Thoracic aorta (tissue), 2 donors: ENCODE measurements around the gene ADAM8. TPM values are rescaled to one million over a fixed set of nuclear protein-coding genes. Genes with fewer than 3 reads are reported as not detected.

Experiments used
- ATAC-seq: fragments of 150-250 bp; one replicate; pipeline ENCODE4 v1.8.0; 2017; ENCODE audit warnings: low read depth; ENCODE audit not compliant: insufficient number of reproducible peaks, low FRiP score
- DNase-seq: peaks from one replicate; pipeline ENCODE4 v3.0.0-alpha.2; 2020; ENCODE audit warnings: low spot score
- H3K27ac ChIP-seq, 2 donors: fragments of 200-600 bp; sonication (generic); 1 replicate in 1 of 2; 2 replicates in 1 of 2; pipeline ENCODE4 v1.5.1; 2016; ENCODE audit warnings: mild to moderate bottlenecking in 2 of 2, moderate library complexity in 2 of 2
- H3K27me3 ChIP-seq: fragments of 200-600 bp; sonication (generic); replicated peaks from 2 replicates; pipeline ENCODE4 v1.6.0; 2016; ENCODE audit warnings: mild to moderate bottlenecking; ENCODE audit not compliant: insufficient read depth
- H3K36me3 ChIP-seq: fragments of 200-600 bp; sonication (generic); one replicate; pipeline ENCODE4 v1.5.1; 2016
- H3K4me1 ChIP-seq, 2 donors: fragments of 200-600 bp; sonication (generic); 1 replicate in 1 of 2; 2 replicates in 1 of 2; pipeline versions ENCODE4 v1.5.1 to v1.6.0; 2016; ENCODE audit warnings: low read depth in 2 of 2, mild to moderate bottlenecking in 1 of 2; ENCODE audit not compliant: control insufficient read depth in 1 of 2
- H3K4me3 ChIP-seq: fragments of 200-600 bp; sonication (generic); 2 replicates; pipeline ENCODE4 v1.5.1; 2016; ENCODE audit warnings: mild to moderate bottlenecking
- H3K9me3 ChIP-seq: fragments of 200-600 bp; sonication (generic); 2 replicates; pipeline ENCODE4 v1.5.1; 2016
- total RNA-seq, 2 donors: library from RNA; depleted of rRNA; stranded (reverse); fragments of >200 nt; gene quantifications; one replicate each; pipeline versions ENCODE4 v1.1.0 to v1.2.3, GENCODE V29; 2016
- TF ChIP-seq, protein P1 (sequence below): fragments of 200-600 bp; sonication (generic); IDR thresholded peaks from one replicate; pipeline ENCODE4 v1.5.1; 2019; ENCODE audit warnings: antibody characterized with exemption

ADAM8 gene
- total RNA-seq, 2 donors from 2014 or later, result 7.2 to 14.0 TPM

DNA sequence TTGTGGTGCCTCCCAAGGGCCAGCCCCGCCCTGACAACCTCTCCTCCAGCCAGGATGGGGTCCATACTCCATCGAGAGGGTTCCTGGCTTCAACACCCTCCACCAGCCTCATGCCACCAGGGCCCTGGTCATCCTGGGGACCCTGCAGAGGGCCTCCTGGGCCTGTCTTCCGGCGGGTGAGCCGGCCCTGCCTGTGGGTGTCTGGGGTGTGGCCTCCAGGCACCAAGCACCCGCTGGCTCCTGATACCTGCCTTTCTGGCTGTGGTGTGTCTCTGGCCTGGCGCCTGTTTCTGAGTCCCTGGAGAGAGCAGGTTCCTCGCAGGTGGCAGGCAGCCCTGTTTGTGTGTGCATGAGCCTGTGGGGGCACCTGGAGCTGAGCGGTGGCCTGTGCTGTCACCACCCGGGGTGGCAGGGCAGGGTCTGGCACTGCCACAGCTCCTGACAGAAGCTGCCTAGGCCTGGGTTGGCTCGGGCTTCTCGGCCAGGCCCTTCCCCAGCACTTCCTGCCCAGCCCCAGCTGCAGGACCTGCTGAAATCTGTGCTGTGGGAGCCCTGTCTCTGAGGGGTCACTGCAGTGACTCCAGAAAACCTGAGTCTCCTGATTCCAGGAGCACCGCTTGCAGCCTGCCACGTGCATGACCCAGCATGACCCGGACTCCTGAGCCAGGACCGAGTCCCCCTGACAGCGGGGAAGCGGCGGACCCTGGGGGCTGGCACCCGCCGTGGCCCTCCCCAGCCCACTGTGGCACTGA is 18.4 kb downstream of the ADAM8 start:
- ATAC-seq (no peak), DNase-seq (no peak)
- Histone ChIP-seq H3K4me1 (peaks cover 22 to 41% of the 10 kb centered on the region in 2 donors), H3K36me3 (no peaks in the 10 kb centered on the region), H3K27ac (peak overlapping the region in 1 of 2 donors; percentile 59), H3K9me3 (no peaks in the 10 kb centered on the region), H3K27me3 (no peaks in the 10 kb centered on the region), H3K4me3 (no peak overlapping the region)
- TF ChIP-seq, protein P1, sequence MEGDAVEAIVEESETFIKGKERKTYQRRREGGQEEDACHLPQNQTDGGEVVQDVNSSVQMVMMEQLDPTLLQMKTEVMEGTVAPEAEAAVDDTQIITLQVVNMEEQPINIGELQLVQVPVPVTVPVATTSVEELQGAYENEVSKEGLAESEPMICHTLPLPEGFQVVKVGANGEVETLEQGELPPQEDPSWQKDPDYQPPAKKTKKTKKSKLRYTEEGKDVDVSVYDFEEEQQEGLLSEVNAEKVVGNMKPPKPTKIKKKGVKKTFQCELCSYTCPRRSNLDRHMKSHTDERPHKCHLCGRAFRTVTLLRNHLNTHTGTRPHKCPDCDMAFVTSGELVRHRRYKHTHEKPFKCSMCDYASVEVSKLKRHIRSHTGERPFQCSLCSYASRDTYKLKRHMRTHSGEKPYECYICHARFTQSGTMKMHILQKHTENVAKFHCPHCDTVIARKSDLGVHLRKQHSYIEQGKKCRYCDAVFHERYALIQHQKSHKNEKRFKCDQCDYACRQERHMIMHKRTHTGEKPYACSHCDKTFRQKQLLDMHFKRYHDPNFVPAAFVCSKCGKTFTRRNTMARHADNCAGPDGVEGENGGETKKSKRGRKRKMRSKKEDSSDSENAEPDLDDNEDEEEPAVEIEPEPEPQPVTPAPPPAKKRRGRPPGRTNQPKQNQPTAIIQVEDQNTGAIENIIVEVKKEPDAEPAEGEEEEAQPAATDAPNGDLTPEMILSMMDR, result no peak

- peaks cover 22 to 39% of the 10 kb centered on the region in 2 donors for H3K4me1 ChIP-seq
Measured at GRCh38 chr10:133257489-133258065, 19.1 kb downstream of the ADAM8 start.

DNA sequence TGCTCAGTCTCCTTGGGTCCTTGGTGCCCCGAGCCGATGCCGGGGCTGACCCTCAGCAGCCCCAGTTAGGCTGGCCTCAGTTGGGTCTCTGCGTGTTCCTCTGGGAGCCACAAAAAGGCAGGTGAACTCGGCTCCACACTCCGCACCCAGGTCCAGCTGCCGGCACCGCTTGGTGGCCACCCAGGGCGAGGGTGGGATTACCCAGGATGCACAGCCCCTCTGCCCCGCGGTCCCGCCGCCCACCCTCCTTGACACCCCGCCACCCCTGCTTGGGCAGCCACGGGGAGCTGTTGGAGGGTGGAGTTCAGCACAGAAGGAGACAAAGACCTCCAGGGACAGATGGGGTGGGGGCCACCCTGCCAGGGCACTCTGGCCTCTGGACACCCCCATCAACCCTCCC is 21.3 kb downstream of the ADAM8 start:
- H3K4me1 ChIP-seq, result peaks cover 11 to 24% of the 10 kb centered on the region in 2 donors
- H3K4me3 ChIP-seq, result no peak overlapping the region
- H3K27ac ChIP-seq, result no peak overlapping the region
- no peak for ATAC-seq
- no peak for DNase-seq
- TF ChIP-seq, protein P1, result no peak
- H3K27me3 ChIP-seq, result no peaks in the 10 kb centered on the region
- H3K36me3 ChIP-seq, result no peaks in the 10 kb centered on the region
- H3K9me3 ChIP-seq, result no peaks in the 10 kb centered on the region

More at GRCh38 chr10:133257489-133258065, 19.1 kb downstream of the ADAM8 start:
- TF ChIP-seq, protein P1, result peak; percentile 24
- Histone ChIP-seq H3K27ac (peak overlapping the region in 1 of 2 donors; percentile 59), H3K9me3 (no peaks in the 10 kb centered on the region), H3K27me3 (no peaks in the 10 kb centered on the region), H3K4me3 (peak overlapping the region; percentile 63), H3K36me3 (no peaks in the 10 kb centered on the region)
- ATAC-seq, result no peak
- DNase-seq, result no peak

DNA sequence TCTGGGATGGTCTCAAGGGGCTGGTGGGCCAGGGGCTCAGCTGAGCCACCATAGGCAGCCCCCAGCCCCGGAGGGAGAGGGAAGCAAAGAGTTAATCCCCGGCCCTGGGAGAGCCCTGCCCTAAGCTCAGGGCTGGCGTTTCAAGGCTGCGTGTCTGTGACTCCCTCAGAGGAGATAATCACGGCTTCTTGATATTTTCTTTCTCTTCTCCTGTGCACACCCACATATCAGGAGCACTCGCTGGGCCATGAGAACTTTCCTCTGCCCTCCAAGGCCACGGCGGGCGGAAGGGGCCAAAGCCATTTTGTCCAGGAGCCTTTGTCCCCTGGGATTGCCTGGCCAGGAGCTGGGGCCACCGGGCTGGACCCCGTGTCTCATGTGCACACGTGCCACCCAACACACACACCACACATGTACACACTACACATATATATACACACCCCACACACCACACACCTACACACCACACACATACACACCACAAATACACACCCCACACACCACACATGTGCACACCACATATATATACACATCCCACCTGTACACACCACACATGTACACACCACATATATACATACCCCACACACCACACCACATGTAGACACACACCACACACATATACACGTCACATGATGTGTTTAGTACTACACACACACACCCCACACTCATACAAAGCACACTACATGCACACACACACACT is 22.1 kb downstream of the ADAM8 start:
- H3K9me3 ChIP-seq, result no peaks in the 10 kb centered on the region
- H3K27ac ChIP-seq, result no peak overlapping the region
- H3K27me3 ChIP-seq, result no peaks in the 10 kb centered on the region
- no peak for ATAC-seq
- TF ChIP-seq, protein P1, result no peak
- H3K4me3 ChIP-seq, result no peak overlapping the region
- DNase-seq, result no peak
- no peaks in the 10 kb centered on the region for H3K36me3 ChIP-seq
- peaks cover 4 to 22% of the 10 kb centered on the region in 2 donors for H3K4me1 ChIP-seq

DNA sequence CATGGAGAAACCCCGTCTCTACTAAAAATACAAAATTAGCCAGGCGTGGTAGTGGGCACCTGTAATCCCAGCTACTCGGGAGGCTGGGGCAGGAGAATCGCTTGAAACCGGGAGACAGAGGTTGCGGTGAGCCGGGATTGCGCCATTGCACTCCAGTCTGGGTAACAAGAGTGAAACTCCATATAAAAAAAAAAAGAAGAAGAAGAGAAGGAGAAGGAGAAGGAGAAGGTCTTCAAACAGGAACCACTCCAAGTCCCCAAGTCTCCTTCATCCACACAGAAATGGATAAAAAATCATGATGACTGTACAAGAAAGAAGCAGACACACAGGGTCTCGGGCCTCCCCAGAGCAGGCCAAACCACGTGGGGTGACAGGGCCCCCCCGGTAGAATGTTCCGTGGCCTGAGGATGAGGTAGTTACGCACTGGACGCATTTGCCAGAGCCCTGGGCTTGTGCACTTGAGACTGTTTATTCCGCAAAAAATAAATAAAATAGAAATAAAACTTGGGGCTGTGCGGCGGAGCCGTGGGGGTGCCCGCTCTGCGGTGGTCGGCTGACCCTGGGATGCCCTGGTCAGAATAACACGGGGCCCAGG is 23.2 kb downstream of the ADAM8 start:
- H3K9me3 ChIP-seq, result no peaks in the 10 kb centered on the region
- TF ChIP-seq, protein P1, result no peak
- H3K27ac ChIP-seq, result no peak overlapping the region
- no peak for ATAC-seq
- H3K36me3 ChIP-seq, result no peaks in the 10 kb centered on the region
- H3K4me3 ChIP-seq, result no peak overlapping the region
- peaks cover 3 to 11% of the 10 kb centered on the region in 2 donors for H3K4me1 ChIP-seq
- DNase-seq, result no peak
- H3K27me3 ChIP-seq, result no peaks in the 10 kb centered on the region
